T-helper 2 cell treated with Interferon-gamma antibody and Interleukin-4, amounts not matched to agents 5 μg/mL and 100 μg/mL, for 36 hours (primary cell): ENCODE results near the gene GLDC.
"Not testable (repeated sequence)": the region's sequence is repeated elsewhere in the genome, so short reads cannot be mapped to it uniquely, and the experiment has no call there.

ENCODE experiments used
- DNase-seq: peaks from one replicate; pipeline ENCODE4 v3.0.0; 2021; ENCODE audit warnings: low spot score
- H3K27ac Mint-ChIP-seq: one replicate; pipeline ENCODE4 v1.8.0; 2021; ENCODE audit warnings: mild to moderate bottlenecking, mixed read lengths
- H3K27me3 Mint-ChIP-seq: one replicate; pipeline ENCODE4 v1.8.0; 2021; ENCODE audit warnings: low read depth, mixed read lengths
- H3K36me3 Mint-ChIP-seq: one replicate; pipeline ENCODE4 v1.8.0; 2021; ENCODE audit warnings: low read depth, mixed read lengths
- H3K4me1 Mint-ChIP-seq: one replicate; pipeline ENCODE4 v1.8.0; 2021; ENCODE audit warnings: low read depth, mixed read lengths
- H3K4me3 Mint-ChIP-seq: one replicate; pipeline ENCODE4 v1.8.0; 2022; ENCODE audit warnings: mild to moderate bottlenecking, moderate library complexity, mixed read lengths
- H3K9me3 Mint-ChIP-seq: one replicate; pipeline ENCODE4 v1.8.0; 2021; ENCODE audit warnings: mixed read lengths

The GLDC gene

DNA sequence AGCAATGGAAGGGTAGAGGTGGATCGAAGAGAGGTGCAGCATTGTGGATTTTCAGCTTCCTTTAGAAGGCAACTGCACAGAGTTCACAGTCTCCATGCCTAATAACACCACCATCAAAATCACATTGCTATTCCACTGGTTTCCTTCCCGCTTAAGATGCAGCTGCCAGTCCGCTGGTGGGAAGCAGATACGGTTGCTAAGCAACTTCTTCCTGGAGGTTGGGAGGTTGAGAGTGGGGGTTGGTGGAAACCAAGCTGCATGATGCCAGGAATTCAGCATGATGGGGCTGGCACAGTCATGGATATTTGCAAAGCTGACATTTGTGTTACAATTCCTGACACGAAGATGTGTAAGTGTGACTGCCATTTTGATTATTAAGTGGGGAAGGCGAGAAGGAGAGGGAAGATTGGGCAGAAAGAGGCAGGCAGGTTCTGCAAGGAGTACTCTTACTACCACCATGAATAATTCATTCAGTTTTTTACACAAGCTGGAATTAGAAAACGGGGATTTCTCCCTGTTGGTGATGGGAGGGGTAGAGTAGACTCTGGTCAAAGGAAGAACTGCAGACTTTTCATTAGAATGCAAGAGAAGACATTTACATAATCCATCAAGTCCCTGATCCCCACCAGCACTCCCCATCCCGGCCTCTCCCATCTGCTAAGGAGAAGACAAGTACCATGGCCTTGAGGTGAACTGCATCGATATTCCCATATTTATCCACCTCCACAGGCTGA lies 87.5 kb downstream of the GLDC start:
- Mint-ChIP-seq H3K4me1 (no peaks in the 10 kb centered on the region), H3K27me3 (no peaks in the 10 kb centered on the region), H3K27ac (no peak overlapping the region), H3K36me3 (no peaks in the 10 kb centered on the region), H3K9me3 (no peaks in the 10 kb centered on the region), H3K4me3 (no peak overlapping the region)
- DNase-seq, result no peak

DNA sequence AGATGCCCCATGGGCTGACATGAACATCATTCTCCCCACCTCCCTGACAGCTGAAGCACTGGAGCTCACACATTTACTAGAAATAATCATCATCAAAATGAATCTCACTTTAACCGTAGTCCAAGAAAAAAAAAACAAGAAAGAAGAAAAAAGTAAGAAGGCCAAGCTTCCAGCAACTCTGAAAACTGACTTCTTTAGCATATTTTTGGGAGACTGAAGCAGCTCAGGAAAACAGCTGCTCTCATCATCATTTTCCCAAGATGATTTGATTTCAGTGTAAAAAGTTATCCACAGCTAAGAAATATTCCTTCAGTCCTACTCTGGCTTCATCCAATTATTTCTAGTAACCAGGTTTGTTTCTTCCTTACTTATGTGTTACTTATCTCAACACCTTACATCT lies 91.7 kb downstream of the GLDC start:
- Mint-ChIP-seq H3K27ac (no peak overlapping the region), H3K36me3 (no peaks in the 10 kb centered on the region), H3K9me3 (no peaks in the 10 kb centered on the region), H3K4me1 (no peaks in the 10 kb centered on the region), H3K27me3 (no peaks in the 10 kb centered on the region), H3K4me3 (no peak overlapping the region)
- no peak for DNase-seq

DNA sequence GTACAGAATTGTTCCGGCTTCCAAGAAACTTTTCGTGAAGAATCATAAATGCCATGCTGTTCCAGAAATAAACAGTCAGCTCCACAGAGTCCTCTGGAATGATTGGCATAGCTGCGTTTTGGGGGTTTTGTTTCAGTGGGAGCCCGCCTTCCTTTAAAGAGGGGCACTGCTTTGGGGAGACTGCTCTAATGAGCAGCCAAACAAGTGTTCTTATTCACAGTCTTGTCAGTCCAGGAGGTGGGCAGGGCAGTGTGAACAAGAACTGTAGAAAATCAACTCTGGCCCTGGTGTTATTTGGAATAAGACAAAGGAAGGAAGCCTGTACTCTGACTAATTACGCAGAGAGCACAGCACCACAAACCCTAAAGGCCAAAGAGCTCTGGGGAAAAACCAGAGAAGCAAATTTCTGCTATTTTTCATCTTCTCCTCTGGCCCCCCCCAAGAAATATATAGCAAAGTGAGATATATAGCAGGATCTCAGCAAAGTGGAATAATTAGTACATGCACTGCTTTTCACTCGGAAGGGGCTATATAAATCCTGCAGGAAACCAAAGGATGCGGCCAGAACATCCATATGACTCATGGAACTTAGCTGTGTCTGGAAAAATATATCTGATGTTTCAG lies 92.9 kb downstream of the GLDC start:
- Mint-ChIP-seq H3K4me1 (no peaks in the 10 kb centered on the region), H3K27me3 (no peaks in the 10 kb centered on the region), H3K4me3 (no peak overlapping the region), H3K36me3 (no peaks in the 10 kb centered on the region), H3K27ac (no peak overlapping the region), H3K9me3 (no peaks in the 10 kb centered on the region)
- DNase-seq, result no peak

DNA sequence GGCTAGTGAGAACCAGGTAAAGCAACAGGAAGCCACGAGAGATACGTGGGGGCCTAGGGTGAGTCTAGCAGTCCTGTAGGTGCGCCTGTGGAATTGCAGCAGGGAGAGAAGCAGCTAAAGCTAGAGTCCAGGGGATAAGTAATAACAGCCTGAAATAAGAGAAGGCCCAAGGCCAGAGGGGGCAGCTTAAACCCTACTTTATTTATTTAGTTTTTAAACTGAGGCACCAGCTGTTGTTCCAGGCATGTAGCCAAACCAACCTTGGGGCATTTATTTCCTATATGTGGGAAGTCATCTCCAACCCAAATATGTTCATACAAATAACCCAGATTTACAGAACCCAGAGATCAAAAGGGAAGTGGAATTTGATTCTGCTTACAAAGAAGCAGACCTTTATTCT lies 93.5 kb downstream of the GLDC start:
- Mint-ChIP-seq H3K4me1 (no peaks in the 10 kb centered on the region), H3K36me3 (no peaks in the 10 kb centered on the region), H3K4me3 (no peak overlapping the region), H3K27me3 (no peaks in the 10 kb centered on the region), H3K27ac (no peak overlapping the region), H3K9me3 (no peaks in the 10 kb centered on the region)
- no peak for DNase-seq

DNA sequence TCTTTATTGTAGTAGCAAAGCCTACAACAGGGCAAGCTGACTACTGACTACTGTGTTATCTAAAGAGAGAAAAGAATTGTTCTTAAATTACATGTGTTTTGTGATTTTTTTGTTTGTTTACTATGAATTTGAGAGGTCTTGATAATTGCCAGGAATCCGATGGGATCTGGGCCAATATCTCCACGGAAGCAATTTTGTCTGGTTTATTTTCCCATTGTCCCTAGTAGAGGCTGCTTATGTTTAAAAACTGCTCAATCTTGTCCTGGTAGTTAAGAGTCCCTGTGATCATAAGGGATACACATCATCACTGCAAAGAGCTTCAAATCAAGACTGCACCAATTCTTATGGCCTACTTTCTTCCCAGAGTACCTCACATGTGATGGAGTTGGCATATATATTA lies 94.4 kb downstream of the GLDC start:
- DNase-seq, result no peak
- H3K36me3 Mint-ChIP-seq, result no peaks in the 10 kb centered on the region
- H3K27me3 Mint-ChIP-seq, result no peaks in the 10 kb centered on the region
- H3K4me3 Mint-ChIP-seq, result no peak overlapping the region
- no peaks in the 10 kb centered on the region for H3K9me3 Mint-ChIP-seq
- no peaks in the 10 kb centered on the region for H3K4me1 Mint-ChIP-seq
- no peak overlapping the region for H3K27ac Mint-ChIP-seq

DNA sequence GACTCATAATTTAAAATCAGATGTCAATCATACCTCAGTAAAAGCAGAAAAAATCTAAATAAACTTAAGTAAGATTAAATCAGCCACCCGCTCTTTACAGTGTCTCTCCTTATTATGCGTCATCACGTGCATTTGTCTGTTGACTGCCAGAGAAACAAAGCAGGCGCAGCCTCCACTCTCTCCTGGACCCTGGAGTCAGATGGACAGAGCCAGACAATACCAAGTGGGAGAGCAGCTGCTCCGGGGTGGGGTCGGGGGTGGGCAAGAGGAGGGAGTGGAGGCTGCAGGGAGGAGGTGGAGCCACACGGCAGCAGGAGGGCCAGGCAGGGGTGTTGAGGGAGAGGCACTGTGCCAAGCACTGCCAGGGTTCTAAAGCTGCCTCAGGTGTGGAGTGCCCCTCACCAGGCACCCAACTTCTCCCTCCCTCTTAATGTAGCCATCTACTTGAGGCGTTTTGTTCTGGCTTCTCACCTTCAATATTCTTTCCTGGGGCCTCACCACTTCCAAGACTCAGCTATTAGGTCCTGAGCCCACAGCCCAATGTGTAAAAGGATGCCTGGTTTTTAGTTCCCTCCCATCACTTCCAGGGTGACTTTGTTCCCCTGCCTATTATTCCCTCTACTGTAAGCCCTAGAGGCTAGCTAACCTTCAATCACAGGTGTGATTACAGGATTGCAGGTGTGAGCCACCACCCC lies 96.3 kb downstream of the GLDC start:
- DNase-seq, result no peak
- no peak overlapping the region for H3K27ac Mint-ChIP-seq
- H3K27me3 Mint-ChIP-seq, result no peaks in the 10 kb centered on the region
- H3K4me1 Mint-ChIP-seq, result no peaks in the 10 kb centered on the region
- H3K9me3 Mint-ChIP-seq, result no peaks in the 10 kb centered on the region
- no peaks in the 10 kb centered on the region for H3K36me3 Mint-ChIP-seq
- no peak overlapping the region for H3K4me3 Mint-ChIP-seq

DNA sequence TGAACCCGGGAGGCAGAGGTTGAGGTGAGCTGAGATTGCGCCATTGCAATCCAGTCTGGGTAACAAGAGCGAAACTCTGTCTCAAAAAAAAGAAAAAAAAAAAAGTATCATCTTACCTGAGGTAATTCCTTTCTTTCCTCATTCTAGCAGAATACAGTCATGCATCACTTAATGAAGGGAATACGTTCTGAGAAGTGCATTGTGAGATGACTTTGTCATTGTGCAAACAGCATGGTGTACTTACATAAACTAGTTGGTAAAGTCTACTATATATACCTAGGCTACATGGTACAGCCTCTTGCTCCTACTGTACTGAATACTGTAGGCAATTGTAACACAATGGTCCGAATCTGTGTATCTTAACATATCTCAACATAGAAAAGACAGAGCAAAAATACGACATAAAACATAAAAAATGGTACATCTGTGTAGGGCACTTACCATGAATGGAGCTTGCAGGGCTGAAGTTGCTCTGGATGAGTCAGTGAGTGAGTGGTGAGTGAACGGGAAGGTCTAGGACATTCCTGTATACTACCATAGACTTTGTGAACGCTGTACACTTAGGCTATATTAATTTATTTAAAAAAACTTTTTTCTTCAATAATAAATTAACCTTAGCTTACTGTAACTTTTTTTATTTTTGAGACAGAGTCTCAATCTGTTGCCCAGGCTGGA lies 100.4 kb downstream of the GLDC start:
- Mint-ChIP-seq H3K4me1 (no peaks in the 10 kb centered on the region), H3K9me3 (no peaks in the 10 kb centered on the region), H3K36me3 (no peaks in the 10 kb centered on the region), H3K4me3 (no peak overlapping the region), H3K27ac (no peak overlapping the region), H3K27me3 (peaks cover 4% of the 10 kb centered on the region)
- DNase-seq, result no peak

DNA sequence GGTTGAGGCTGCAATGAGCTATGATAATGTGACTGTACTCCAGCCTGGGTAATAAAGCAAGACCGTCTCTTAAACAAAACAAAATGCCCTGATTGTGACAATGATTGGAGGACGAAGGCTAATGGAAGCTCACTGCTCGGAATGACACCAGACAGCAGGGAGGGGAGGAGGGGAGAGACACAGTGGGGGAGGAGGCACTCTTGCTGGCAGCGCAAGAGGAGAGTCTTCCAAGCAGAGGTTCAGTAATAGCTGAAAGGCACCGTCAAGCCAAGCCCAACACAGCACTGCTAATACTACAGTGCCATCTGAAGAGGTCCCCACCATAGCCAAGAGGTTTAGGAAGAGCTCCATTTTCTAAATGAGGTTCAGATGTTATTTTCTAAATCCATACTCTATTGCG lies 102.3 kb downstream of the GLDC start:
- Mint-ChIP-seq H3K27me3 (peaks cover 4% of the 10 kb centered on the region), H3K9me3 (no peaks in the 10 kb centered on the region), H3K36me3 (no peaks in the 10 kb centered on the region), H3K4me3 (no peak overlapping the region), H3K27ac (no peak overlapping the region), H3K4me1 (no peaks in the 10 kb centered on the region)
- DNase-seq, result no peak

DNA sequence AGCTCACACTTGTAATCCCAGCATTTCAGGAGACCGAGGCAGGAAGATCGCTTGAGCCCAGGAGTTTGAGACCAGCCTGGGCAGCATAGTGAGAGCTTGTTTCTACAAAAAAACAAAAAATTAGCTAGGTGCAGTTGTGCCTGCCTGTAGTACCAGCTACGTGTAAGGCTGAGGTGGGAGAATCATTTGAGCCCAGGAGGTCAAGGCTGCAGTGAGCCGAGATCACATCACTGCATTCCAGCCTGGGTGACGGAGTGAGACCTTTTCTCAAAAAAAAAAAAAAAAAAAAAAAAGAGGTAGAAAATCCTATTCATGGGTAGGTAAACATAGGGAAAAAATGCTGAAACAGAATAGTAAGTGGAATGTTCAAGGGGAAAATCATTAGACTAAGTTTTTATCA lies 102.9 kb downstream of the GLDC start:
- not testable (repeated sequence) for DNase-seq, H3K9me3 Mint-ChIP-seq, H3K27ac Mint-ChIP-seq, H3K4me1 Mint-ChIP-seq, H3K36me3 Mint-ChIP-seq, H3K4me3 Mint-ChIP-seq, H3K27me3 Mint-ChIP-seq

DNA sequence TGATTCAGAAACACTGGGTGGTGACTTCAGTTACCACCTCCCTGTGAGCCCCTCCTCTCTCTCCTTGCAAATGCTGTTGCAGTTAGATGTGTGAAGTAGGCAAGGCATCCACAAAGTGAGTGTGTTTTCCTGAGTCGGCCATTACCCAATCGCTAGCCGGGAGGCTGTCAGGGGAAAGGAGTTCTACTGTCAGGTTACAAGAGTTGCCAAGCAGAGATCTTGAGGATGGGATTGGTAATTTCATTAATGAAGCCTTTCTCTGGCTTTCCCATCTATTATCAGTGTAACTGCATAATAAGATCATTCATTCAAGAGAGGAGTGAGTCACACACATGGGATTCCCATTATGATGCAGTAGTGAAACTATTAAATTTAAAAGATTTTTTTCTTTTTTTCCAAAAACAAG lies 106.9 kb downstream of the GLDC start:
- Mint-ChIP-seq H3K36me3 (no peaks in the 10 kb centered on the region), H3K4me1 (no peaks in the 10 kb centered on the region), H3K9me3 (no peaks in the 10 kb centered on the region), H3K27ac (no peak overlapping the region), H3K27me3 (peaks cover 6% of the 10 kb centered on the region), H3K4me3 (no peak overlapping the region)
- no peak for DNase-seq

DNA sequence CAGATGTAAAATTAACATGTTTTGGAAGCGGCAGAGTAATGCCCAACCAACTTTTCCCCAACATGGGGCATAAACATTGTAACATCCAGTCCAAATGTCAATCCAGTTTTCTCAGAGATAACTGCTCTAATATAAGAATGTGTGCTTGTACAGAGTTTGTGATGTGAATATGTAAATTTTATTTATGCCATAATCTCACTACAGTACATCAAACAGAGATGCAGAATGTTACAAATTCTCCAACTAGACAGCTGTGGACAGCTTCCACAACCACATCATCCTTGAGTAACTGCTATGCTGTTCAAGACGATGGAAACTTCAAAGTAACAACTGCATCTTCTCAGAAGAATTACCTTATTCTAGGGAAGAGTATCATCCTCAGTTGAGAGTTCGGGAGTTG lies 109.9 kb downstream of the GLDC start:
- no peak for DNase-seq
- H3K4me1 Mint-ChIP-seq, result no peaks in the 10 kb centered on the region
- H3K27ac Mint-ChIP-seq, result no peak overlapping the region
- no peak overlapping the region for H3K4me3 Mint-ChIP-seq
- peaks cover 3% of the 10 kb centered on the region for H3K27me3 Mint-ChIP-seq
- no peaks in the 10 kb centered on the region for H3K36me3 Mint-ChIP-seq
- no peaks in the 10 kb centered on the region for H3K9me3 Mint-ChIP-seq

DNA sequence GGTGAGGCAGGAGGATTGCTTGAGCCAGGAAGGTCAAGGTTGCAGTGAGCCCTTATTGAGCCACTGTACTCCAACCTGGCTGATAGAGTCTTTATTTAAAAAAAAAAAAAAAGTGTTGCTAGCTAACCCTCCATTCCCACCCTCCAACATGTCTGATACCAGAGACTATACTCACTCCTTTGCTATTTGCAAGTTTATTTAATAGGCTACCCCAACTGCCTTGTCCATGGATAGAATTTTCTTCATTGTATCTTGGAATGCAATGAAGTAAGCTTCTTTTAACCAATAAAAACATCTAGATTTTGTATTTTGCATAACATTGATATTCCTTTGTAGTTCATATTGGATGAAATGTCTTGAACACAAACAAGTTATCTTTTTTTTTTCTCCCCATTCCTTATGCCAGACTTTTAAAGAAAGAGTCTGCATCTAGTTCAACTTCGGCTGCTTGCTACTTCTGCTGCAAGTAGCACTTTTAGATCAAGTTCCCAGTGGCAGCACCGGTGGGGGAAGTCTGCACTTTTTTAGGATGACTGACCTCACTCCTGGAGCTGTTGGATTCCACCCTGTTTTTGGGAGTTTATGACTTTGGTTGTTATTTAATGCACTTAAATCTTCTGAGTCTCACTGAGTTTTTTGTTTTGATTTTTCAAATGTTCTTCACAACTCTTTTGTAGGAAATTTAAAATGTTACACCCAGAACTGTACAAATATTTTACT lies 120.0 kb downstream of the GLDC start:
- DNase-seq, result no peak
- Mint-ChIP-seq H3K4me1 (no peaks in the 10 kb centered on the region), H3K36me3 (peaks cover 14% of the 10 kb centered on the region), H3K27me3 (no peaks in the 10 kb centered on the region), H3K9me3 (peaks cover 11% of the 10 kb centered on the region), H3K4me3 (no peak overlapping the region), H3K27ac (no peak overlapping the region)

DNA sequence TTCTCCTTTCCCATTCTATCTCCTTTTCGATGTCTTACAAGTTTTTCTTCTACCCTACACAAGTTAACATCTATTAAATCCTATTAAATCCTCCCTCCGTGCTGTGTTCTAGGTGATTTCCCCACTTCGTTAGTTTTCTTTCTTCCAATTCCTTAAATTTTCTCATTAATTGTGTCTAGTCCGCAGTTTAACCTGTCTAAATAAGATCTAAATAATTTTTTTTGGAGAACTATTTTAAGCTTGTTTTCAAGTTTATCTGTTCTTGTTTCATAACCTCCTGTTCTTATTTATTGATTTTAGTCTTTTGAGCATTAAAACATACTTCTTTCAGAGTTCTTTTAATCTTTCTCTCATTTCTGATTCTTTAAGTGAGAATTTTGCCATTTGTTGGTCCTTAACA lies 123.3 kb downstream of the GLDC start:
- no peak for DNase-seq
- Mint-ChIP-seq H3K4me3 (no peak overlapping the region), H3K9me3 (peaks cover 18% of the 10 kb centered on the region), H3K27ac (no peak overlapping the region), H3K36me3 (peaks cover 31% of the 10 kb centered on the region), H3K27me3 (no peaks in the 10 kb centered on the region), H3K4me1 (peaks cover 4% of the 10 kb centered on the region)
